Esophagus muscularis mucosa (tissue), 3 donors: ENCODE measurements around the gene ATL3.

Experiments
- CTCF ChIP-seq, 3 experiments: fragments of 200-600 bp in 2 of 3; fragments of 450-650 bp in 1 of 3; sonication (generic) in 2 of 3; IDR thresholded peaks; one replicate each; pipeline ENCODE4 v1.5.1; 2017 to 2019; ENCODE audit warnings: antibody characterized with exemption in 3 of 3, mild to moderate bottlenecking in 2 of 3, moderate library complexity in 1 of 3
- POLR2A ChIP-seq: fragments of 450-650 bp; IDR thresholded peaks from one replicate; pipeline ENCODE4 v1.6.1; 2017; ENCODE audit warnings: antibody characterized with exemption, moderate library complexity, mild to moderate bottlenecking, low read depth
- POLR2AphosphoS5 ChIP-seq, 2 donors: sonication (generic); formaldehyde crosslinking; IDR thresholded peaks; one replicate each; pipeline ENCODE4 v1.6.1; 2017; ENCODE audit warnings: antibody characterized with exemption in 2 of 2

- no peak for TF ChIP-seq POLR2A
- TF ChIP-seq CTCF (IDR thresholded peaks at IDR 0.05), result no peak
- no peak for TF ChIP-seq POLR2AphosphoS5 (IDR thresholded peaks at IDR 0.05)
Observed at GRCh38 chr11:63673579-63673978, 2.4 kb upstream of the ATL3 start.
